ENCODE data around the gene EVC2. TPM values are rescaled to one million over a fixed set of nuclear protein-coding genes. Genes with fewer than 3 reads are reported as not detected.

Gene EVC2
- total and polyA plus RNA-seq, 10 of the 15 experiments (the other 5 are each of a cell fraction or from before 2014, with no cell fraction given), result 0.34 to 10.4 (median 5.6) TPM

DNA sequence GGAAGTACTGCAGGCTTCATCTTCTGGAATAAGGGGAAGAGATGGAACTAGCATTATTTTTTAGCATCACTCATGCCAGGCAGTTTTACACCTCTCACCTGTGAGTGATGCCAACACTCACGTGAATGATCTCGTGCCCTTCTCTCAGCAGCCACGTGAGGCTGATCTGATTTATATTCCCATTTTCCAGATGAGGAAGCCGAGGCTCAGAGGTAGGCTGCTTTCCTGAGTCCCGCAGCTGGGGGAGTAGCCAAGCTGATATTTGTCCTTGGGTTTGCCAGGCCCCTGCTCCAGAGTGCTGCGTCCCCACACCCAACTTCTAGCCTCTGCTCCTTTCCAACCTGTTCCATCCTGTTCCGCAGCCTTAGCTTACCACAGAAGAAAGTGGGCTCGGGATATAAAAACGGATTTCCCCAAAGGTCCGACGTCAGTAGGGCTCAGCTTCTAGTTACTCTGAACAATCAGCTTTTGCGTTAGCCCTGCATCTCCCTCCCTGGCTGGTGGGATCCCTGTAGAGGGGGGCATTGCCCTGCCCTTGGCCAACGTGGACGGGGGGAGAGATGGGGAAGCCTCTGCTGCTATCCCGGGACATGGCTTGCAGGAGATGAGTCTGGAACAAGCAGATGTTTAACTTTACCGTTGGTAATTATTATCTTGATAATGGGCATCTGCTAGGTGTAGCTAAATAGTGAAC, 11.9 kb upstream of the EVC2 start:
- ATAC-seq (no peak), FAIRE-seq (no peak), DNase-seq (ENCODE audit: low read depth, low spot score) (no peak)
- Histone ChIP-seq H3K27me3 (replicated peaks in 1 of 2; ENCODE audit: control insufficient read depth in 2 of 2, insufficient read depth in 2 of 2, low read length in 1 of 2) (no peaks in the 10 kb centered on the region), H3K27ac (ENCODE audit: control insufficient read depth, insufficient read depth) (no peak overlapping the region), H3K36me3 (ENCODE audit: control insufficient read depth in 2 of 2, insufficient read depth in 2 of 2, low read length in 1 of 2) (peaks cover 0 to 4% of the 10 kb centered on the region in 2 experiments; a peak in 1 of 4 replicates), H3K4me3 (no peak overlapping the region), H3K4me2 (ENCODE audit: control insufficient read depth, insufficient read depth) (no peak overlapping the region), H2AFZ (ENCODE audit: control insufficient read depth, low read depth, low read length) (no peak overlapping the region), H3K9ac (ENCODE audit: control insufficient read depth, insufficient read depth, low read length) (no peak overlapping the region), H4K20me1 (ENCODE audit: control insufficient read depth, insufficient read depth) (no peaks in the 10 kb centered on the region), H3K4me1 (ENCODE audit: control insufficient read depth, insufficient read depth, low read length) (peaks cover 3% of the 10 kb centered on the region; the same call in 1 of the 2 replicates), H3K9me3 (replicated peaks; ENCODE audit: control insufficient read depth, insufficient read depth, low read length) (peaks cover 2% of the 10 kb centered on the region; the same call in 2 of the 3 replicates), H3K79me2 (ENCODE audit: control insufficient read depth, insufficient read depth, low read length) (peaks cover 11% of the 10 kb centered on the region)
- in situ Hi-C loops (cut with MboI), result no loop called here
- POLR2A ChIA-PET, result no interaction called here
- intact Hi-C loops (cut with micrococcal nuclease; ENCODE audit: unreplicated experiment), result no loop called here
- 8% methylated on average over 16 of the region's 16 CpGs for WGBS (ENCODE audit: insufficient coverage, insufficient replicate concordance, low lambda C conversion rate, missing lambda C conversion rate)
- SMC1A ChIA-PET (ENCODE audit: uncharacterized antibody, unreplicated experiment), result no interaction called here
- CTCF ChIA-PET, result interaction anchor here (1.1 kb wide), 1 partner anchor 320 kb away, joined by 3 read pairs; no protein-coding TSS in a partner anchor
- BruUV-seq (replicated peaks), result no TSS peak
- RAD21 ChIA-PET (ENCODE audit: unreplicated experiment), result no interaction called here
- TF ChIP-seq TARDBP (IDR thresholded peaks at IDR 0.05; ENCODE audit: borderline replicate concordance) (no peak), MTA2 (IDR thresholded peaks at IDR 0.05; ENCODE audit: low read depth) (no peak), SMARCA5 (IDR thresholded peaks at IDR 0.05) (no peak)

GRCh38 chr4:5719350-5720055, 11.1 kb upstream of the EVC2 start:
- no TSS peak for BruUV-seq (replicated peaks)
- no peaks in the 10 kb centered on the region for H4K20me1 ChIP-seq (ENCODE audit: control insufficient read depth, insufficient read depth)
- WGBS (ENCODE audit: insufficient coverage, insufficient replicate concordance, low lambda C conversion rate, missing lambda C conversion rate), result 0% methylated on average over 7 of the region's 7 CpGs
- TF ChIP-seq SUZ12 (IDR thresholded peaks at IDR 0.05; ENCODE audit: unreplicated experiment) (no peak), BCL11A (IDR thresholded peaks at IDR 0.05; ENCODE audit: low read depth, low read length) (no peak), MEF2B (IDR thresholded peaks at IDR 0.05; ENCODE audit: partially characterized antibody, poor library complexity, severe bottlenecking) (peak; percentile 16), CREB1 (IDR thresholded peaks at IDR 0.05; ENCODE audit: low read depth) (0 out of 2 replicates have a peak, but pooled peaks have one; percentile 14), YY1 (IDR thresholded peaks at IDR 0.05; ENCODE audit: low read depth, low read length) (no peak), POLR2AphosphoS5 (IDR thresholded peaks at IDR 0.05; ENCODE audit: low read length) (no peak), CTCF (IDR thresholded peaks at IDR 0.05 in 2 of 3, conservative IDR thresholded peaks at IDR 0.05 in 1 of 3; ENCODE audit: control insufficient read depth in 2 of 3, extremely low read depth in 1 of 3, insufficient read depth in 1 of 3, low read depth in 3 of 3, low read length in 3 of 3) (peak in 1 of 3 experiments; percentile 20; a peak in 3 of 6 replicates), POU2F2 (IDR thresholded peaks at IDR 0.05; ENCODE audit: borderline replicate concordance, low read depth, low read length) (peak; percentile 76; the same call in 2 of the 3 replicates), NFYB (IDR thresholded peaks at IDR 0.05; ENCODE audit: insufficient read depth, low read depth, low read length) (0 out of 2 replicates have a peak, but pooled peaks have one; percentile 12), EED (IDR thresholded peaks at IDR 0.05; ENCODE audit: low read depth) (no peak; the same call in 1 of the 2 replicates), IRF4 (IDR thresholded peaks at IDR 0.05; ENCODE audit: low read depth, low read length) (no peak)

More at GRCh38 chr4:5719350-5720055, 11.1 kb upstream of the EVC2 start:
- H2AFZ ChIP-seq (ENCODE audit: control insufficient read depth, low read depth, low read length), result no peak overlapping the region
- peak; percentile 78 for ATAC-seq
- H3K36me3 ChIP-seq (ENCODE audit: control insufficient read depth in 2 of 2, insufficient read depth in 2 of 2, low read length in 1 of 2), result peaks cover 0 to 4% of the 10 kb centered on the region in 2 experiments; a peak in 1 of 4 replicates
- SMC1A ChIA-PET (ENCODE audit: uncharacterized antibody, unreplicated experiment), result interaction anchor here (1.0 to 2.0 kb wide), 2 partner anchors 10 to 15 kb away, joined by 3 to 10 read pairs; partner anchors contain the start of gene EVC2
- no peak overlapping the region for H3K27ac ChIP-seq (ENCODE audit: control insufficient read depth, insufficient read depth)
- peak; percentile 74 for FAIRE-seq
- RAD21 ChIA-PET (ENCODE audit: unreplicated experiment), result interaction anchor here (1.0 to 1.6 kb wide), 3 partner anchors 12 to 15 kb away, joined by 3 to 5 read pairs (median 3); no protein-coding TSS in a partner anchor
- no peak overlapping the region for H3K4me2 ChIP-seq (ENCODE audit: control insufficient read depth, insufficient read depth)
- in situ Hi-C loops (cut with MboI) (no loop called here), intact Hi-C loops (cut with micrococcal nuclease; ENCODE audit: unreplicated experiment) (loop anchor here (5.0 to 10.0 kb wide), 3 partner anchors 257 to 465 kb away; no protein-coding TSS in a partner anchor)
- H3K9ac ChIP-seq (ENCODE audit: control insufficient read depth, insufficient read depth, low read length), result no peak overlapping the region
- DNase-seq (ENCODE audit: low read depth, low spot score), result no peak
- POLR2A ChIA-PET, result no interaction called here
- H3K4me3 ChIP-seq, result no peak overlapping the region; the same call in 1 of the 2 replicates
- H3K79me2 ChIP-seq (ENCODE audit: control insufficient read depth, insufficient read depth, low read length), result peaks cover 15% of the 10 kb centered on the region
- H3K9me3 ChIP-seq (replicated peaks; ENCODE audit: control insufficient read depth, insufficient read depth, low read length), result peaks cover 7% of the 10 kb centered on the region; the same call in 2 of the 3 replicates
- CTCF ChIA-PET, result interaction anchor here (0.6 to 1.1 kb wide), 3 partner anchors 16 to 319 kb away, joined by 3 read pairs; no protein-coding TSS in a partner anchor
- H3K27me3 ChIP-seq (replicated peaks in 1 of 2; ENCODE audit: control insufficient read depth in 2 of 2, insufficient read depth in 2 of 2, low read length in 1 of 2), result no peaks in the 10 kb centered on the region
- H3K4me1 ChIP-seq (ENCODE audit: control insufficient read depth, insufficient read depth, low read length), result peaks cover 3% of the 10 kb centered on the region; the same call in 1 of the 2 replicates

Measured in GM12878 (cell line).